Nephron progenitor cell (in vitro differentiated cells): Measurements from ENCODE around the gene DDAH1.
A peak's percentile ranks its signal among the peaks of the same experiment; 100 is the strongest.

Source experiments
- DNase-seq: peaks from one replicate; pipeline ENCODE4 v3.0.0; 2021
- H3K27ac Mint-ChIP-seq: 2 replicates; pipeline ENCODE4 v1.8.0; 2021; ENCODE audit warnings: mild to moderate bottlenecking, moderate library complexity, mixed read lengths
- H3K27me3 Mint-ChIP-seq: 2 replicates; pipeline ENCODE4 v1.8.0; 2021; ENCODE audit warnings: mild to moderate bottlenecking, low read depth, mixed read lengths; ENCODE audit not compliant: poor library complexity
- H3K36me3 Mint-ChIP-seq: 2 replicates; pipeline ENCODE4 v1.8.0; 2021; ENCODE audit warnings: low read depth, mixed read lengths
- H3K4me1 Mint-ChIP-seq: 2 replicates; pipeline ENCODE4 v1.8.0; 2021; ENCODE audit warnings: mixed read lengths
- H3K4me3 Mint-ChIP-seq: 2 replicates; pipeline ENCODE4 v1.8.0; 2021; ENCODE audit warnings: mild to moderate bottlenecking, moderate library complexity, mixed read lengths
- H3K9me3 Mint-ChIP-seq: 2 replicates; pipeline ENCODE4 v1.8.0; 2021; ENCODE audit warnings: mild to moderate bottlenecking, moderate library complexity, mixed read lengths
- TF ChIP-seq, protein P1 (sequence below): fragments of 200-600 bp; sonication (generic); IDR thresholded peaks from 2 replicates; pipeline ENCODE4 v1.5.0; 2021; ENCODE audit warnings: antibody characterized with exemption

DDAH1 gene

DNA sequence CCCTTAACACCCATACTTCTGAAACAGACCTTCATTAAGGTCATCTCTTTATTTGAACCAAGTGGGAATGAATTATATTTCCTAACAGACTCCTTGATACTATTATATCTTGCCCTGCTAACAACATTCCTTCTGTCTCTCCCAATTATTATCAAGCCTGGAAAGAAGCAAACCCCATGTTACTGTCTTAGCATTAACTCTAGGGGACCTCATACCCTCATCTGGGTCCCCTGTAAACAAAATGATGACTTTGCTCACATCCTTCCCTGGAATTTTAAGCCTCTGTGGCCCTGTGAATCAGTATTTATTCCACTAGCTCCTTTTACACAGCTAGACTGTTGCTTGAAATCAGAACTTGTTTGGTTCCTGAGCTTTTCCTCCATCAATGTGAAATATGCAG is 150.2 kb downstream of the DDAH1 start:
- no peaks in the 10 kb centered on the region for H3K4me1 Mint-ChIP-seq
- peaks cover 5% of the 10 kb centered on the region for H3K27me3 Mint-ChIP-seq
- no peak overlapping the region for H3K27ac Mint-ChIP-seq
- H3K36me3 Mint-ChIP-seq, result no peaks in the 10 kb centered on the region
- H3K9me3 Mint-ChIP-seq, result no peaks in the 10 kb centered on the region
- DNase-seq, result no peak
- TF ChIP-seq, protein P1, sequence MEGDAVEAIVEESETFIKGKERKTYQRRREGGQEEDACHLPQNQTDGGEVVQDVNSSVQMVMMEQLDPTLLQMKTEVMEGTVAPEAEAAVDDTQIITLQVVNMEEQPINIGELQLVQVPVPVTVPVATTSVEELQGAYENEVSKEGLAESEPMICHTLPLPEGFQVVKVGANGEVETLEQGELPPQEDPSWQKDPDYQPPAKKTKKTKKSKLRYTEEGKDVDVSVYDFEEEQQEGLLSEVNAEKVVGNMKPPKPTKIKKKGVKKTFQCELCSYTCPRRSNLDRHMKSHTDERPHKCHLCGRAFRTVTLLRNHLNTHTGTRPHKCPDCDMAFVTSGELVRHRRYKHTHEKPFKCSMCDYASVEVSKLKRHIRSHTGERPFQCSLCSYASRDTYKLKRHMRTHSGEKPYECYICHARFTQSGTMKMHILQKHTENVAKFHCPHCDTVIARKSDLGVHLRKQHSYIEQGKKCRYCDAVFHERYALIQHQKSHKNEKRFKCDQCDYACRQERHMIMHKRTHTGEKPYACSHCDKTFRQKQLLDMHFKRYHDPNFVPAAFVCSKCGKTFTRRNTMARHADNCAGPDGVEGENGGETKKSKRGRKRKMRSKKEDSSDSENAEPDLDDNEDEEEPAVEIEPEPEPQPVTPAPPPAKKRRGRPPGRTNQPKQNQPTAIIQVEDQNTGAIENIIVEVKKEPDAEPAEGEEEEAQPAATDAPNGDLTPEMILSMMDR, result no peak
- H3K4me3 Mint-ChIP-seq, result no peak overlapping the region

DNA sequence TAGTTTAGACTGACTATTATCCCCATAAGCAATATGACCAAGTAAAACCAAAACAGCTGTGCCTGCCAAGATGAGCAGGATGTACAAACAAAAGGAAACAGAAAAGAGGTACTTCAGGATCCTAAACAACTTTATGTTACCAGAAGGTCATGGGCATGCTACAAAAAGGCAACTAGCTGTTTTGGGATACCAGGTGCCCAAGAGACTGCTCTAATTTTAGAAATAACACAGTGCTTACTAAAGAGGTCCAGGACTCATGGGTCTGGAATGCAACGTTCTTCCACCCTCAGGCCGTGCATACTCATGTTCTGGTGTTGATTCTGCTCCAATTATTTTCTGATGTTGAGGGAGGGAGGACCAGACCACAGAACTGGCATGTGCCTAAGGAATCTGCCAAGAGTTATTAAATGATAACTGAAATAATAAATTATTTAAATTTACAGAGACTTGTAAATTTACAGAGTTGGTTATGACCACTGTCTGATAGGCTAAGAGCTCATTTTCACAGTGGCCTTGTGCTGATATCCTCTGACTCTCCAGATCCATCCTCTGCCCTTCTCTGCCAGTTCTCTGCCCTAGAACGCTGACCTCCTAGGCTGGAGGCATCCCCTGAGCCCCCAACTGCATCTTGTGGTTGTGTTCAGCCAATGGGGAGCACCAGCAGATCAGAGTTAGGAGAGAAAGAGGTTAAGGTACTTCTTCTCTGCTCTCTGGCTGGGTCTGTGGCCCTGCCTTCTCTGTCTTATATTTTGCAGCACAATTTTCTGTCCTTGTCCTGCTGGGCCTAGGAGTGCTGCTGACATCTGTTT is 150.9 kb downstream of the DDAH1 start:
- TF ChIP-seq, protein P1, result no peak
- no peaks in the 10 kb centered on the region for H3K4me1 Mint-ChIP-seq
- no peaks in the 10 kb centered on the region for H3K36me3 Mint-ChIP-seq
- no peak overlapping the region for H3K4me3 Mint-ChIP-seq
- DNase-seq, result no peak
- H3K9me3 Mint-ChIP-seq, result no peaks in the 10 kb centered on the region
- H3K27ac Mint-ChIP-seq, result no peak overlapping the region
- peaks cover 10% of the 10 kb centered on the region for H3K27me3 Mint-ChIP-seq

DNA sequence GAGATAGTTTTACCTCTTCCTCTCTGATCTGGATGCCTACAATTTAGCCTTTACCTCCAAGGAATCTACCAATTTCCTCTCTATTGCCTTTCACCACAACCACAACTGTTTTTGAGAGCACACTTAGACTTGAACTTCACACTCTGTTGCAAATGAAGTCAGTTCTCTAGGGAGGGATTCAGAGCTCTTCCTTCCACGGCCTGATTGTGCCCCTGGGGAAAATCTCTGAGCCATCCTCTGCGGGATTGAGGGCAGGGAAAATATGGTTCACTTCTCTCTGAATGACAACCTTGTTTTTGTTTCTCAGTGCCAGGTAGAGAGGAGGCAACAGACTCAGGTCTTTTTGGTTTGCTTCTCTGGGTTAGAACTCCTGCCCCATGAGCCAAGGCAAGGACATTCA is 153.1 kb downstream of the DDAH1 start:
- peaks cover 14% of the 10 kb centered on the region for H3K27me3 Mint-ChIP-seq
- DNase-seq, result no peak
- H3K9me3 Mint-ChIP-seq, result no peaks in the 10 kb centered on the region
- no peaks in the 10 kb centered on the region for H3K36me3 Mint-ChIP-seq
- no peak overlapping the region for H3K27ac Mint-ChIP-seq
- TF ChIP-seq, protein P1, result no peak
- peaks cover 4% of the 10 kb centered on the region for H3K4me1 Mint-ChIP-seq
- H3K4me3 Mint-ChIP-seq, result no peak overlapping the region

DNA sequence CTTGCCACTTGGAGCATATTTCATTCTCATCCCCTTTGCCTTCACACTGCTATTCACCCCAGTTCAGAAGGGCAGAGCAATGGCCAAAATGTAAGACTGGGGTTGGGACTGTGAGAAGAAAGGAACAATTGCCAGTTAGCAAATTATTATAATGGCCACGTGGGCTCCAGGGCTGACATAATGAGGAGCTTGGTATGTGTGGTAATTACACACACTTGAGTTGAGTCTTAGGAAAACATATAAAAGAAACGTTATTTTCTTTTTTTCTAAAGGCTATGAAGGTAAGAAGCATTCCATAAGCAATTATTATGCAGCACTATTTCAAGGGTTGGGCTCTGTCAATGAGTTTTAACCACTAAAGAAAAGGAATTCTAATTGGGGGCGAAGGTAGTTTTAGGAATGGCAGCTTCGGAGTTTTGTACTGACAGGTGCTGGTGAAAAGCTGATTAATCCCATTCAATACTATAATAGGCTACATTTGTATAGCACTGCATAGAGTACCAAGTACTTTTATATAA is 156.1 kb downstream of the DDAH1 start:
- TF ChIP-seq, protein P1, result no peak
- Mint-ChIP-seq H3K36me3 (no peaks in the 10 kb centered on the region), H3K4me3 (no peak overlapping the region), H3K27me3 (peaks cover 18% of the 10 kb centered on the region), H3K27ac (no peak overlapping the region), H3K9me3 (no peaks in the 10 kb centered on the region), H3K4me1 (peaks cover 4% of the 10 kb centered on the region)
- no peak for DNase-seq

DNA sequence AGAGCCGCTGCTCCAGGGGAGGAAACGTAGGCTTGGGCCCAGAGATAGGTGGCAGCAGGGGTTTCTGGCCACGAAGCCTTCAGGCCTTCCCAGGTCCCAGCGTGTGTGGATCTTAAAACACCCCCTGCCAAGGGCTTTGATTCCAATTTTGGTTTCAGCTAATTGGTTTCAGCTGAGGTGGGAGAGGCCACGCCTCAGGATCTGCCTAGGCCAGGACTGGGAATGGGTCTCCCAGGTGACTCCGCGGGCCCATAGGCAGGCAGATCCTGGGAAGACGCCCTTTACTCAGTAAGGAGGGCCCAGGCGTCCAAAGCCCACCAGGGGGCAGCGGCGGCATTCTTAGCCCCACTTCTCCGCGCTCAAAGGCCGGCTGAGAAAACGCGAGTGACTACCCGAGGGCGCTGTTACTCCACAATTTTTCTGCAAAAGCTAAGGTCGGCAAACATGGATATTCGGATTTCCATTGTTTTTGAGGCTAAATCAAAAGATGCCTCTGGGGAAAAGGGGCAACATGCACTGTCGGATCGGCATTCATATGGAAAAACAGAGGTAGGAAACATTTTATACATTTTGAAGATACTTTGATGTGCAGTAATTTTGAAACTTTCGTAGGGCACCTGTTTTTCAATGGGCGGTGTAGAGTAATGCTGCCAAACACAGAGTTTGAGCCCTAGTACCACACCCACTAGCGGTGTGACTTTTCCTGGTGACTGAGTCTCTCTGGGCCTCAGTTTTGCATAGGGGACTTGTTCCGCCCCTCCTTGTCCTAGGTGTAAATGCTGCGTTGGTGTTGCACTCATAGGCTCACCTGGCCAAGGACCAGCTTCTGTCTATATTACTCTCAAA is 156.7 kb downstream of the DDAH1 start:
- Mint-ChIP-seq H3K4me1 (peaks cover 4% of the 10 kb centered on the region), H3K36me3 (no peaks in the 10 kb centered on the region), H3K4me3 (peak overlapping the region; percentile 17), H3K27ac (no peak overlapping the region), H3K9me3 (no peaks in the 10 kb centered on the region), H3K27me3 (peaks cover 18% of the 10 kb centered on the region)
- peak; percentile 91 for DNase-seq
- TF ChIP-seq, protein P1, result peak; percentile 96
